Thoracic aorta (tissue), 2 donors: ENCODE data around the gene STRN3. TPM values are rescaled to one million over a fixed set of nuclear protein-coding genes. Genes with fewer than 3 reads are reported as not detected.
"Not testable (repeated sequence)": the region's sequence is repeated elsewhere in the genome, so short reads cannot be mapped to it uniquely, and the experiment has no call there.

Source experiments
- ATAC-seq: fragments of 150-250 bp; one replicate; pipeline ENCODE4 v1.8.0; 2017; ENCODE audit warnings: low read depth; ENCODE audit not compliant: insufficient number of reproducible peaks, low FRiP score
- DNase-seq: peaks from one replicate; pipeline ENCODE4 v3.0.0-alpha.2; 2020; ENCODE audit warnings: low spot score
- H3K27ac ChIP-seq, 2 donors: fragments of 200-600 bp; sonication (generic); 1 replicate in 1 of 2; 2 replicates in 1 of 2; pipeline ENCODE4 v1.5.1; 2016; ENCODE audit warnings: mild to moderate bottlenecking in 2 of 2, moderate library complexity in 2 of 2
- H3K27me3 ChIP-seq: fragments of 200-600 bp; sonication (generic); replicated peaks from 2 replicates; pipeline ENCODE4 v1.6.0; 2016; ENCODE audit warnings: mild to moderate bottlenecking; ENCODE audit not compliant: insufficient read depth
- H3K36me3 ChIP-seq: fragments of 200-600 bp; sonication (generic); one replicate; pipeline ENCODE4 v1.5.1; 2016
- H3K4me1 ChIP-seq, 2 donors: fragments of 200-600 bp; sonication (generic); 1 replicate in 1 of 2; 2 replicates in 1 of 2; pipeline versions ENCODE4 v1.5.1 to v1.6.0; 2016; ENCODE audit warnings: low read depth in 2 of 2, mild to moderate bottlenecking in 1 of 2; ENCODE audit not compliant: control insufficient read depth in 1 of 2
- H3K4me3 ChIP-seq: fragments of 200-600 bp; sonication (generic); 2 replicates; pipeline ENCODE4 v1.5.1; 2016; ENCODE audit warnings: mild to moderate bottlenecking
- H3K9me3 ChIP-seq: fragments of 200-600 bp; sonication (generic); 2 replicates; pipeline ENCODE4 v1.5.1; 2016
- total RNA-seq, 2 donors: library from RNA; depleted of rRNA; stranded (reverse); fragments of >200 nt; gene quantifications; one replicate each; pipeline versions ENCODE4 v1.1.0 to v1.2.3, GENCODE V29; 2016
- TF ChIP-seq, protein P1 (sequence below): fragments of 200-600 bp; sonication (generic); IDR thresholded peaks from one replicate; pipeline ENCODE4 v1.5.1; 2019; ENCODE audit warnings: antibody characterized with exemption

STRN3 gene
- total RNA-seq, 2 donors from 2014 or later: 39.5 to 41.2 TPM

DNA sequence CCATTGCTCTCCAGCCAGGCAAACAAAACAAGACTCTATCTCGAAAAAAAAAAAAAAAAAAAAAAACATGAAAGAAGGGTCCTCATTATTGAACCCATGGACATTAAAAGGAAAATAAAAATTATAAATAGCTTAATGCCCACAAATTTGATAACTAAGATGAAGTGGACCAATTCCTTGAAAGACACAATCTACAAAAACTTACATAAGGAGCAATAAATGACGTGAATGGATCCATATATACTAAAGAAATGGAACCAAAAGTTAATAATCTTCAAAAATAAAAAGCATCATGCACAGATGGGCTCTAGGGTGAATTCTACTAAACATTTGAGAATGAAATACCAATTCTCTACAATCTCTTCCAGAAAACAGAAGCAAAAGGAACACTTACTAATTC lies 48.4 kb downstream of the STRN3 start:
- TF ChIP-seq, protein P1, sequence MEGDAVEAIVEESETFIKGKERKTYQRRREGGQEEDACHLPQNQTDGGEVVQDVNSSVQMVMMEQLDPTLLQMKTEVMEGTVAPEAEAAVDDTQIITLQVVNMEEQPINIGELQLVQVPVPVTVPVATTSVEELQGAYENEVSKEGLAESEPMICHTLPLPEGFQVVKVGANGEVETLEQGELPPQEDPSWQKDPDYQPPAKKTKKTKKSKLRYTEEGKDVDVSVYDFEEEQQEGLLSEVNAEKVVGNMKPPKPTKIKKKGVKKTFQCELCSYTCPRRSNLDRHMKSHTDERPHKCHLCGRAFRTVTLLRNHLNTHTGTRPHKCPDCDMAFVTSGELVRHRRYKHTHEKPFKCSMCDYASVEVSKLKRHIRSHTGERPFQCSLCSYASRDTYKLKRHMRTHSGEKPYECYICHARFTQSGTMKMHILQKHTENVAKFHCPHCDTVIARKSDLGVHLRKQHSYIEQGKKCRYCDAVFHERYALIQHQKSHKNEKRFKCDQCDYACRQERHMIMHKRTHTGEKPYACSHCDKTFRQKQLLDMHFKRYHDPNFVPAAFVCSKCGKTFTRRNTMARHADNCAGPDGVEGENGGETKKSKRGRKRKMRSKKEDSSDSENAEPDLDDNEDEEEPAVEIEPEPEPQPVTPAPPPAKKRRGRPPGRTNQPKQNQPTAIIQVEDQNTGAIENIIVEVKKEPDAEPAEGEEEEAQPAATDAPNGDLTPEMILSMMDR: no peak
- Histone ChIP-seq H3K36me3 (no peaks in the 10 kb centered on the region), H3K27me3 (no peaks in the 10 kb centered on the region), H3K9me3 (no peaks in the 10 kb centered on the region), H3K4me1 (peaks cover 22 to 54% of the 10 kb centered on the region in 2 donors), H3K27ac (no peak overlapping the region), H3K4me3 (no peak overlapping the region)
- no peak for ATAC-seq
- DNase-seq: no peak

DNA sequence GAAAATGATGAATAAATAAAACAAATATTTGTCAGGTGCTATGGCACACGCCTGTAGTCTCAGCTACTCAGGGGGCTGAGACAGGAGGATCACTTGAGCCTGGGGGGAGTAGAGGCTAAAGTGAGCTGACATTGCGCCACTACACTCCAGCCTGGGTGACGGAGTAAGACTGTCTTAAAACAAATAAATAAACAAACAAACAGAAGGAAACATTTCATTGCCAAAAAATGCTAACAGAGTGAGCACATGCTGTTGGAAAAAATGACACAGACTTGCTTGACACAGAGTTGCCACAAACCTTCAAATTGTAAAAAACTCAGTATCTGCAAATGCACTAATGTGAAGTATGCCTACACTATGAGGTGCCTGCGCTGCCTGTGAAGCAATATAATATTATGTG lies 51.6 kb downstream of the STRN3 start:
- TF ChIP-seq, protein P1: no peak
- no peak for ATAC-seq
- H3K27ac ChIP-seq: no peak overlapping the region
- DNase-seq: no peak
- H3K9me3 ChIP-seq: no peaks in the 10 kb centered on the region
- no peaks in the 10 kb centered on the region for H3K36me3 ChIP-seq
- no peak overlapping the region for H3K4me3 ChIP-seq
- H3K27me3 ChIP-seq: no peaks in the 10 kb centered on the region
- H3K4me1 ChIP-seq: peaks cover 15 to 50% of the 10 kb centered on the region in 2 donors

DNA sequence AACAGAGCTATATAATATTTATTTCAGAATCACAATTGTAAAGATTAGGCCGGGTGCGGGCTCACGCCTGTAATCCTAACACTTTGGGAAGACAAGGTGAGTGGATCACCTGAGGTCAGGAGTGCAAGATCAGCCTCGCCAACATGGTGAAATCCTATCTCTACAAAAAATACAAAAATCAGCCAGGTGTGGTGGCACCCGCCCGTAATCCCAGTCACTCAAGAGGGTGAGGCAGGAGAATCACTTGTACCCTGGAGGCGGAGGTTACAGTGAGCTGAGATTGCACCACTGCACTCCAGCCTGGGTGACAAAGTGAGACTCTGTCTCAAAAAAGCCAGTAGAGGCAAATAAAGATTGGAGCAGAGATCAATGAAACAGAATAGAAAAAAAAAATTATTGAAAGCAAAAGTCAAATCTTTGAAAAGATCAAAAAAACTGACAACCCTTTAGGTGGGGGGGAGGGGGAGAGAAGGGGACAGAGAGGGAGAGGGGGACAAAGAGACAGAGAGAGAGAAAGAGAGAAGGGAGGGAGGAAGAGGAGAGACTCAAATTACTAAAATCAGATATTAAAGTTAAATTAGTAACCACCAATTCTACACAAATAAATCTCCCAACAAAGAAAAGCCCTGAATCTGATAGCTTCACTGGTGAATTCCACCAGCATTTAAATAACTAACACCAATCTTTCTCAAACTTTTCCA lies 53.1 kb downstream of the STRN3 start:
- TF ChIP-seq, protein P1: no peak
- H3K9me3 ChIP-seq: no peaks in the 10 kb centered on the region
- DNase-seq (no peak), ATAC-seq (no peak)
- H3K4me3 ChIP-seq: no peak overlapping the region
- H3K36me3 ChIP-seq: no peaks in the 10 kb centered on the region
- H3K27ac ChIP-seq: no peak overlapping the region
- peaks cover 13 to 49% of the 10 kb centered on the region in 2 donors for H3K4me1 ChIP-seq
- no peaks in the 10 kb centered on the region for H3K27me3 ChIP-seq

DNA sequence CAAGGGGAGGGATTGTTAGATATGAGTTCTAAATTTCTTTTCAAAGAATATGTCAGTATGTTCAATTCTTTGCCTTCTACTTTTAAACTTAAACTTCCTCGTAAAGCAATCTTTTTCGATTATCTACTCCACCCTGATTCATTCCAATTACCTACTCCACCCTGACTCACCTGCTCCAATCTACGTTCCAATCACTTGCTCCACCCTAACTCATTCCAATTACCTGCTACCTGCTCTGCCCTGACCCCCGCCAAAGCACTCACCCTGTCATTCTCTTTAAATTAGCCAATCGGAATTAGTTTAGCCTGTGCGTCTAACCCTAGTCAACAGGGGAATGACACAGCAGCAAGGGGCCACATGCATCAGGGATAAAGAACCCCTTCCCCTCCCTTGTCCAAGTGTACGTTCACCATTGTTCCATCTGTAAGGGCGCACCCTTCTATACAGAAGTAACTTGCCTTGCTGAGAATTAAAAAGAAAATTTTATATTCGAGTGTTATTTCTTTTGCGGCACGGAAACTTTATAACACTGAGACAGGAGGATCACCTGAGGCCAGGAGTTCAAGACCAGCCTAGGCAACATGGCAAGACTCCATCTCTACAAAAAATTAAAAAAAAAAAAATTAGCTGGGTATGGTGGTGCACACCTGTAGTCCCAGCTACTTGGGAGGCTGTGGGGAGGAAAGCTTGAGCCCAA lies 54.0 kb downstream of the STRN3 start:
- H3K27ac ChIP-seq, H3K9me3 ChIP-seq, DNase-seq, H3K4me3 ChIP-seq, ATAC-seq, H3K36me3 ChIP-seq, H3K27me3 ChIP-seq: not testable (repeated sequence)
- peaks cover 13 to 42% of the 10 kb centered on the region in 2 donors for H3K4me1 ChIP-seq

DNA sequence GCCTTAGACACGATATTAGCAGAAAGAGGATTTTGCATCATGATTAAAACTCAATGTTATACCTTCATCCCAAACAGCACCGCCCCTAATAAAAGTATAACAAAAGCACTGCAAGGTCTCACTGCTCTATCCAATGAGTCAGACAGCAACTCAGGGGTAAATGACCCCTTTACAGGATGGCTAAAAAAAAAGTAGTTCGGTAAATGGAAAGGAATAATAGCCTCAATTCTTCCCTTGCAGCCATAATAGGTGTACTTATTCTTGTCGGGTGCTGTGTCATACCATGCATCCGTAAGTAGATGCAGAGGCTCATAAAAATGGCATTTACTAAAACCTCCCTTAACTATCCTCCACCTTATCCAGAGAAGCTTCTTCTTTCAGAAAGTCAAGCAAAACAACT lies 54.6 kb downstream of the STRN3 start:
- ATAC-seq (no peak), DNase-seq (no peak)
- Histone ChIP-seq H3K27ac (no peak overlapping the region), H3K4me3 (no peak overlapping the region), H3K27me3 (no peaks in the 10 kb centered on the region), H3K9me3 (no peaks in the 10 kb centered on the region), H3K4me1 (peaks cover 13 to 42% of the 10 kb centered on the region in 2 donors), H3K36me3 (no peaks in the 10 kb centered on the region)
- TF ChIP-seq, protein P1: no peak

DNA sequence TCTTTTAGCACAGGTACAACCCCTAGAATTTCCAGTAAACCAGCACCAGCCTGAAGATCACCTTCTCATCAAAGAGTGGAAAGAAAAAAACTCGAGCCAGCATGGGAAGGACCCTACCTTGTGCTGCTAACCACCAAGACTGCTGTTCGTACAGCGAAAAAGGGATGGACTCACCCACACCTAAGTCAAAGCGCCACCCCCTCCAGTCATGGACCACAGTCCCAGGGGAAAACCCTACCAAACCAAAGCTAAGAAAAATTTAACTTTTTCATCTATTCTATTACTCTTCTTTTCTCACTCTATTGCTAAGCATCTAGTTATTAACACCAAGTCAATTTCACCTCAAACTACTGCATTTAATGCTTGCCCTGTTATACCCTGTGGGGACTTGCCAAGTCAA lies 56.4 kb downstream of the STRN3 start:
- H3K36me3 ChIP-seq, H3K9me3 ChIP-seq, H3K27ac ChIP-seq, H3K27me3 ChIP-seq, DNase-seq, H3K4me3 ChIP-seq, ATAC-seq: not testable (repeated sequence)
- peaks cover 13 to 25% of the 10 kb centered on the region in 2 donors for H3K4me1 ChIP-seq

DNA sequence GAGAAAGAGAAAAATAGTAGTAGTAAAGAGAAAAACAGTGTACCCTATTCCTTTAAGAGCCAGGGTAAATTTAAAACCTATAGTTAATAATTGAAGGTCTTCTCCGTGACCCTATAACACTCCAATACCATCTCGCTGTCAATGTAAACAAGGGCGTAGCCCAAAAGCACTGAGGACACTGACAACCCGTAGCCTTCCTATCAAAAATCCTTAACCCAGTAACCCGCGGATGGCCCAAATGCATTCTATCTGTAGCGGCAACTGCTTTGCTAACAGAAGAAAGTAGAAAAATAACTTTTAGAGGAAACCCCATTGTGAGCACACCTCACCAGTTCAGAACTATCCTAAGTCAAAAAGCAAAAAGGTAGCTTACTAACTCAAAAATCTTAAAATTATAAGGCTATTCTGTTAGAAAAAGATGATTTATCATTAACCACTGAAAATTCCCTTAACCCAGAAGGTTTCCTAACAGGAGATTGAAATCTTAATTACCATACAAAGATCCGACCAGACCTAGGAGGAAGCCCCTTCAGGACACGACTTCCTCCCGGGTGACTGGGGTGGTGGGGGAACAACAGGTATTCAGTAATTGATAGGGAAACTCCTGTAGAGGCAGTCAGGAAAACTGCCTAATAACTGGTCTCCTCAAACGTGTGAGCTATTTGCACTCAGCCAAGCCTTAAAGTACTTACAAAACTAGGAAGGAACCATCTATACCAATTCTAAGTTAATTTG lies 58.6 kb downstream of the STRN3 start:
- H3K4me3 ChIP-seq, H3K36me3 ChIP-seq, ATAC-seq, H3K27ac ChIP-seq, DNase-seq, H3K4me1 ChIP-seq, H3K27me3 ChIP-seq, H3K9me3 ChIP-seq: not testable (repeated sequence)
